Heart left ventricle (tissue), 13 donors: Measurements from ENCODE around the gene PAMR1.

Experiments
- CTCF ChIP-seq, 12 donors: fragments of 200-600 bp; sonication (generic) in 4 of 12; IDR thresholded peaks; one replicate each; pipeline versions ENCODE4 v1.5.0 to v1.8.0; 2018 to 2022; ENCODE audit warnings: antibody characterized with exemption in 12 of 12, mild to moderate bottlenecking in 5 of 12
- POLR2A ChIP-seq, 2 donors: fragments of 450-650 bp; IDR thresholded peaks; one replicate each; pipeline ENCODE4 v1.6.1; 2017; ENCODE audit warnings: antibody characterized with exemption in 2 of 2, mild to moderate bottlenecking in 2 of 2, moderate library complexity in 2 of 2
- donor health status: ischemic (EF 13 %, LVEDD 7.1; RV severe dilation, severe dysfunction).
- donor health status: DM: no; HTN: yes; CAD: no.
- donor health status: DM: no; HTN: no; CAD: no.
- donor health status: ischemic (EF 25% LVEDD 6.9; RV normal size, moderate dysfunction).
- donor health status: ischemic (EF 25% LVEDD 5.7; RV mildly dilated, moderate dysfunction).
- donor health status: ischemic (EF 35%, LVEDD 5.7; RV mildly dilated, moderate dysfunction).
- donor health status: nonischemic (EF 11% LVEDD 7.7; RV severe dilation, severe dysfunction).
- donor health status: DM: yes; HTN: yes; CAD: no.
- donor health status: PGD.
- donor health status: ischemic (EF 29% LVEDD 5.4; RV normal size, mild dysfunction).
- donor health status: nonischemic (EF 23%, LVEDD 6.1; RV moderate dilation, normal function).

- TF ChIP-seq CTCF (IDR thresholded peaks at IDR 0.05) (no peak), POLR2A (IDR thresholded peaks at IDR 0.05) (no peak)
Observed at GRCh38 chr11:35398881-35399280, 126.5 kb downstream of the PAMR1 start.
